HPDE6-E6E7 (cell line): ENCODE measurements around the gene KLC1.

Source experiments
- DNase-seq: peaks from one replicate; pipeline ENCODE4 v3.0.0; 2011; ENCODE audit warnings: missing footprints; ENCODE audit errors: extremely low spot score

KLC1 gene

DNA sequence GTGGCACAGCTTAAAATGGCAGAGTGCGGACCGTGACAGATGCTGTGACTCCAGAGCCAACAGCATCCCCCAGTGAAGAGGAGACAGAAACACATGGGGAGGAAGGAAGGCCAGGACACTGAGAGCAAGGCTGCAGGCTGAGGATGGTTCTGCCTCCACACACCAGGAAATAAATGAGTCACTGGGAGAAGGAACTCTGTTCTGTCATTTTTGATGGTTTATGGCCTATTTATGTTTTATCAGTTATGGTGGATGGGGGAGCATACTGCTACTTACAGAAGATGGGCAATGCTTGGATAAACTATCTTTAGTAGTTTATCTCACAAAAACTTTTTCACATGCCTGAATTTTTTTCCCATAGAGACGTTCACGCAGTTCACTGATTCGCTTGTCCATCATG lies 120.4 kb downstream of the KLC1 start:
- no peak for DNase-seq

DNA sequence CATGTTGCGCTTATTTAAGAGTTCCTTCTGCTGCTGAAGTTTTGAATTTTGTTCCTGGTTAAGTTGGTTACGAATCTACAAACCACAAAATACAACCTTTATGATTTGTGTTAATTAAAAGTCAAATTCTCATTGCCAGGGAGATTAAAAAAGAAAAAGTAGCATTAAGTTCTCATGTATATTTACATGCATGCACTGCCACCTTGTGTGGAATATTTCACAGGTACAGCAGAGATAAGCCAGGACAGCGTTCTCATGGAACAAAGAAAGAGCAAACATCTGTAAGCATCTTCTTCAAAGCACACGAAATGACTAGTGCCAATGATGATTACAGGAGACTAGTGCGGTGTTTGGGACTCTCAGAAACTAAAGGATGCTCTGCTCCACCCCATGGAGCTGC lies 120.8 kb downstream of the KLC1 start:
- DNase-seq = no peak
